ENCODE results near the gene PSPH. TPM values are rescaled to one million over a fixed set of nuclear protein-coding genes. Genes with fewer than 3 reads are reported as not detected.

The PSPH gene
- total RNA-seq, 1 experiment from 2014 or later = 39.9 TPM

DNA sequence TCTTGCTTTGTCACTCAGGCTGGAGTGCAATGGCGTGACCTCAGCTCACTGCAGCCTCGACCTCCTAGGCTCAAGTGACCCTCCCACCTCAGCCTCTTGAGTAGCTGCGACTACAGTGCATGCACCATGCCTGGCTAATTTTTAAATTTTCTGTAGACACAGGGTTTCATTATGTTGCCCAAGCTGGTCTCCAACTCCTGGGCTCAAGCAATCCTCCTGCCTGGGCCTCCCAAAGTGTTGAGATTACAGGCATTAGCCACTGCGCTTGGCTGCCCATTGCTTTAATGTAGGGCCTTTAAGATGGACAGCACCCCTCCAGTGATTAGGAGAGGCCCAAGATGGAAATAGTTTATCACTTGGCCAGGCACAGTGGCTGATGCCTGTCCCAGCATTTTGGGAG, 47.5 kb downstream of the PSPH start:
- H3K27ac Mint-ChIP-seq (ENCODE audit: unreplicated experiment) = no peak overlapping the region
- no peaks in the 10 kb centered on the region for H3K27me3 Mint-ChIP-seq (ENCODE audit: unreplicated experiment)
- TF ChIP-seq, protein P1, sequence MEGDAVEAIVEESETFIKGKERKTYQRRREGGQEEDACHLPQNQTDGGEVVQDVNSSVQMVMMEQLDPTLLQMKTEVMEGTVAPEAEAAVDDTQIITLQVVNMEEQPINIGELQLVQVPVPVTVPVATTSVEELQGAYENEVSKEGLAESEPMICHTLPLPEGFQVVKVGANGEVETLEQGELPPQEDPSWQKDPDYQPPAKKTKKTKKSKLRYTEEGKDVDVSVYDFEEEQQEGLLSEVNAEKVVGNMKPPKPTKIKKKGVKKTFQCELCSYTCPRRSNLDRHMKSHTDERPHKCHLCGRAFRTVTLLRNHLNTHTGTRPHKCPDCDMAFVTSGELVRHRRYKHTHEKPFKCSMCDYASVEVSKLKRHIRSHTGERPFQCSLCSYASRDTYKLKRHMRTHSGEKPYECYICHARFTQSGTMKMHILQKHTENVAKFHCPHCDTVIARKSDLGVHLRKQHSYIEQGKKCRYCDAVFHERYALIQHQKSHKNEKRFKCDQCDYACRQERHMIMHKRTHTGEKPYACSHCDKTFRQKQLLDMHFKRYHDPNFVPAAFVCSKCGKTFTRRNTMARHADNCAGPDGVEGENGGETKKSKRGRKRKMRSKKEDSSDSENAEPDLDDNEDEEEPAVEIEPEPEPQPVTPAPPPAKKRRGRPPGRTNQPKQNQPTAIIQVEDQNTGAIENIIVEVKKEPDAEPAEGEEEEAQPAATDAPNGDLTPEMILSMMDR (IDR thresholded peaks at IDR 0.05; ENCODE audit: unreplicated experiment) = no peak
- no peaks in the 10 kb centered on the region for H3K9me3 Mint-ChIP-seq (ENCODE audit: low read depth, unreplicated experiment)
- BruUV-seq (replicated peaks) = no TSS peak
- CTCF ChIA-PET = interaction anchor here (0.6 kb wide), 1 partner anchor 25 kb away, joined by 6 read pairs; no protein-coding TSS in a partner anchor
- H3K4me1 Mint-ChIP-seq (ENCODE audit: low read depth, unreplicated experiment) = peaks cover 20% of the 10 kb centered on the region
- no peak overlapping the region for H3K4me3 Mint-ChIP-seq (ENCODE audit: low read depth, unreplicated experiment)
- intact Hi-C loops (cut with micrococcal nuclease; ENCODE audit: unreplicated experiment) = loop anchor here (1.0 kb wide), 1 partner anchor 71 kb away; no protein-coding TSS in a partner anchor
- peaks cover 18% of the 10 kb centered on the region for H3K36me3 Mint-ChIP-seq (ENCODE audit: insufficient read depth, unreplicated experiment)
- no peak for DNase-seq

DNA sequence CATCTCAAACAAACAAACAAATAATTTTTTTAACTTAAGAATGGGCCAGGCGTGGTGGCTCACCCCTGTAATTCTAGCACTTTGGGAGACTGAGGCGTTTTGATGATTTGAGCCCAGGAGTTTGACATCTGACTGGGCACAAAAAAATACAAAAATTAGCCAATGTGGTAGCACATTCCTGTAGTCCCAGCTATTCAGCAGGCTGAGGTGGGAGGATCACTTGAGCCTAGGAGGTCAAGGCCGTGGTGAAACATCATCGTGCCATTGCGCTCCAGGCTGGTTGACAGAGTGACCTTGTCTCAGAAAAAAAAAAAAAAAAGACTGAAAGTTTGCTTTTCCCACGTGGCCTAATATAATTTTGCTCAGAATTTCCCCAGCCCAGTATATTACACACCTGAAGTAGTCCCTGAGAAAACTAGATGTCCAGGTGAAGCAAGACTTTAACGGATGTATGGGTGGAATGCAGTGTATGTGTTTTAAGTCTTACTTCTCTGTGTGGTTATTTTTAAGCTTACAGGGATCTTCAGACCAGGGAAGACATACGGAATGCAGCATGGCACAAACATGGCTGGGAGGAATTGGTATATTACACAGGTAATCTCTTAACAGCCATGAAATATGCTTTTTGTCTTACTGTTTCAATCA, 54.3 kb downstream of the PSPH start:
- CTCF ChIA-PET = no interaction called here
- H3K27me3 Mint-ChIP-seq (ENCODE audit: unreplicated experiment) = no peaks in the 10 kb centered on the region
- H3K4me3 Mint-ChIP-seq (ENCODE audit: low read depth, unreplicated experiment) = no peak overlapping the region
- H3K36me3 Mint-ChIP-seq (ENCODE audit: insufficient read depth, unreplicated experiment) = peaks cover 28% of the 10 kb centered on the region
- no peak for DNase-seq
- no peaks in the 10 kb centered on the region for H3K9me3 Mint-ChIP-seq (ENCODE audit: low read depth, unreplicated experiment)
- intact Hi-C loops (cut with micrococcal nuclease; ENCODE audit: unreplicated experiment) = no loop called here
- no TSS peak for BruUV-seq (replicated peaks)
- peaks cover 13% of the 10 kb centered on the region for H3K4me1 Mint-ChIP-seq (ENCODE audit: low read depth, unreplicated experiment)
- TF ChIP-seq, protein P1 (IDR thresholded peaks at IDR 0.05; ENCODE audit: unreplicated experiment) = no peak
- H3K27ac Mint-ChIP-seq (ENCODE audit: unreplicated experiment) = no peak overlapping the region

DNA sequence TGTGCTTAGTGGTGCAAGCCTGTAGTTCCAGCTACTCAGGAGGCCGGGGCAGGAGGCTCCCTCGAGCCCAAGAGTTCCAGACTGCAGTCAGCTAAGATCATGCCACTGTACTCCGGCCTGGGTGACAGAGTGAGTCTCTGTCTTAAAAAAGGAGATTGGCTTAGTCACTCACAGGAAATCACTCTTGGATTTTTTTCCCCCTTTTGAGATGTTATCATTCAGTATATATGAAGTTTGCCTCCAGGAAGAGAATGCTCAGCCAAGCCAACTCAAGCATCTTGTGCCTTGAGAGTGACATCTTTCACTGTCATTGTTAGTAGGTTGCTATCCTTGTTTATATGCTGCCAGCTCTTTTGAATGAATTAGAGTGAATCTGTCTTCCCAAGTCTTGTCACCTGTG, 58.9 kb downstream of the PSPH start:
- peaks cover 21% of the 10 kb centered on the region for H3K36me3 Mint-ChIP-seq (ENCODE audit: insufficient read depth, unreplicated experiment)
- CTCF ChIA-PET = no interaction called here
- DNase-seq = no peak
- H3K4me1 Mint-ChIP-seq (ENCODE audit: low read depth, unreplicated experiment) = no peaks in the 10 kb centered on the region
- no peak overlapping the region for H3K27ac Mint-ChIP-seq (ENCODE audit: unreplicated experiment)
- no TSS peak for BruUV-seq (replicated peaks)
- no peak overlapping the region for H3K4me3 Mint-ChIP-seq (ENCODE audit: low read depth, unreplicated experiment)
- H3K9me3 Mint-ChIP-seq (ENCODE audit: low read depth, unreplicated experiment) = no peaks in the 10 kb centered on the region
- no peaks in the 10 kb centered on the region for H3K27me3 Mint-ChIP-seq (ENCODE audit: unreplicated experiment)
- TF ChIP-seq, protein P1 (IDR thresholded peaks at IDR 0.05; ENCODE audit: unreplicated experiment) = no peak
- intact Hi-C loops (cut with micrococcal nuclease; ENCODE audit: unreplicated experiment) = no loop called here

DNA sequence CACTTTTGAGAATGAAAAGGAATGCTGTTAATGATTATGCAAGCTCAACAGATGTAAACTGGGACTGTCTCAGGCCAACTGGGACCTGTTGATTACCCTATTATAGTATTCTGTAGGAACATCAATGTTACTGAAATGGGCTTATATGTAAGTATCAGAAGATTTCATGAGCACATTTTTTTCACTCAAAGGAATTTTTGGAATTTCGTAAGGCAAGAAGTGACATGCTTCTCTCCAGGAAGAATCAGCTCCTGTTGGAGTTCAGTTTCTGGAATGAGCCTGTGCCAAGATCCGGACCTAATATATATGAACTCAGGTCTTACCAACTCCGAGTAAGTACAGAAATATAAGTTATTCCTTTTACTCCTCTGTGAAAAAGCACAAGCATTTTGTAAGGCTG, 67.7 kb downstream of the PSPH start:
- Mint-ChIP-seq H3K9me3 (ENCODE audit: low read depth, unreplicated experiment) (no peaks in the 10 kb centered on the region), H3K27ac (ENCODE audit: unreplicated experiment) (no peak overlapping the region), H3K27me3 (ENCODE audit: unreplicated experiment) (no peaks in the 10 kb centered on the region), H3K4me3 (ENCODE audit: low read depth, unreplicated experiment) (no peak overlapping the region), H3K36me3 (ENCODE audit: insufficient read depth, unreplicated experiment) (peaks cover 27% of the 10 kb centered on the region), H3K4me1 (ENCODE audit: low read depth, unreplicated experiment) (no peaks in the 10 kb centered on the region)
- intact Hi-C loops (cut with micrococcal nuclease; ENCODE audit: unreplicated experiment) = no loop called here
- TF ChIP-seq, protein P1 (IDR thresholded peaks at IDR 0.05; ENCODE audit: unreplicated experiment) = no peak
- BruUV-seq (replicated peaks) = no TSS peak
- no peak for DNase-seq
- CTCF ChIA-PET = interaction anchor here (1.0 kb wide), 1 partner anchor 68 kb away, joined by 3 read pairs; the partner anchor contains the start of genes CCT6A and PSPH

Measured in Calu3 (cell line).